HG03108 (cell line): ENCODE measurements around the gene TOMM40.
"Not testable (repeated sequence)": the region's sequence is repeated elsewhere in the genome, so short reads cannot be mapped to it uniquely, and the experiment has no call there.

Experiments used
- ATAC-seq: cut with Tn5 transposase; IDR thresholded peaks from one replicate; pipeline ENCODE4 v1.9.1; 2021; ENCODE audit warnings: moderate library complexity; ENCODE audit not compliant: unreplicated experiment

The TOMM40 gene

DNA sequence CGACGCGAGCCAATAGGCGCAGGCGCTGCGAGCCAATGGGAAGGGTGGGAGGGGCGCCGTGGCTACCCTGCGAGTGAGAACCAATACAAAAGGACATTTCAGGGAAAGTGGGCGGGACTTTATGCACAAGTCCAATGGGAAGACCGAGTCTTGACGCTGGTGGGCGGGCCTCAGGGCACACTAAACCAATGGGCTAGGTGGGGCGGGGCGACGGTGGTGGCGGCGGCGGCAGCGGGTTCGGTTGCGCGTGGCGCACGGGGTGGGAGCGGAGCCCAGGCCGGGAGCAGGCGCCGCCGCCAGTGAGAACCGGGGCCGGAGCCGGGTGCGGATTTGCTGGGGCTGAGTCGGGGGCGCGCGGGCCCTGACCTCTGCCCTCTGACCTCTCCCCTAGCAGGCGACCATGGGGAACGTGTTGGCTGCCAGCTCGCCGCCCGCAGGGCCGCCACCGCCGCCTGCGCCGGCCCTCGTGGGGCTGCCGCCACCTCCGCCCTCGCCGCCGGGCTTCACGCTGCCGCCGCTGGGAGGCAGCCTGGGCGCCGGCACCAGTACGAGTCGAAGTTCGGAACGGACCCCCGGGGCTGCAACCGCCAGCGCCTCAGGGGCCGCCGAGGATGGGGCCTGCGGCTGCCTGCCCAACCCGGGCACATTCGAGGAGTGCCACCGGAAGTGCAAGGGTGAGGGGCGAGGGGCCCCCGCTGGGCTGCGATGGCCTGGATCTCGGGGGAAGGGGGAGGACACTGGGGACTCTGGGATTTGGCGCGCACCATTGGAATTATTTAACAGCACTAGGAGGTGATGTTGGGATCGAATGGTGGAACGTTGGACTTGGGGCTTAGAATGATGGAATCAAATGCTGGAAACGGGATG lies at the start of gene TOMM40:
TOMM40 (plus strand) TSS at position 239 of the 867 bp plus-strand sequence; CDS start at position 401, 162 bp downstream.
- no peak for ATAC-seq

DNA sequence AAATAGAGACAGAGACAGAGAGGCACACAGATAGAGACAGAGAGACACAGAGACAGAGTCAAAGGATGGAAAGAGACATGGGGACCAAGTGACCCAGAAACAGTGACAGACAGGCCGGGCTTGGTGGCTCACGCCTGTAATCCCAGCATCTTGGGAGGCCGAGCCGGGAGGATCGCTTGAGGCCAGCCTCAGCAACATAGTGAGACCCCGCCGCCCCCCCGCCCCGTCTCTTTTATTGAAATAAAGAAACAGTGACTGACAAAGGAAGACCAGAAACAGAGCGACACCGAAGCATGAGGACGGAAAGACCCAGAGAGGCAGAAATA lies 45.8 kb upstream of the TOMM40 start:
- ATAC-seq, result no peak

DNA sequence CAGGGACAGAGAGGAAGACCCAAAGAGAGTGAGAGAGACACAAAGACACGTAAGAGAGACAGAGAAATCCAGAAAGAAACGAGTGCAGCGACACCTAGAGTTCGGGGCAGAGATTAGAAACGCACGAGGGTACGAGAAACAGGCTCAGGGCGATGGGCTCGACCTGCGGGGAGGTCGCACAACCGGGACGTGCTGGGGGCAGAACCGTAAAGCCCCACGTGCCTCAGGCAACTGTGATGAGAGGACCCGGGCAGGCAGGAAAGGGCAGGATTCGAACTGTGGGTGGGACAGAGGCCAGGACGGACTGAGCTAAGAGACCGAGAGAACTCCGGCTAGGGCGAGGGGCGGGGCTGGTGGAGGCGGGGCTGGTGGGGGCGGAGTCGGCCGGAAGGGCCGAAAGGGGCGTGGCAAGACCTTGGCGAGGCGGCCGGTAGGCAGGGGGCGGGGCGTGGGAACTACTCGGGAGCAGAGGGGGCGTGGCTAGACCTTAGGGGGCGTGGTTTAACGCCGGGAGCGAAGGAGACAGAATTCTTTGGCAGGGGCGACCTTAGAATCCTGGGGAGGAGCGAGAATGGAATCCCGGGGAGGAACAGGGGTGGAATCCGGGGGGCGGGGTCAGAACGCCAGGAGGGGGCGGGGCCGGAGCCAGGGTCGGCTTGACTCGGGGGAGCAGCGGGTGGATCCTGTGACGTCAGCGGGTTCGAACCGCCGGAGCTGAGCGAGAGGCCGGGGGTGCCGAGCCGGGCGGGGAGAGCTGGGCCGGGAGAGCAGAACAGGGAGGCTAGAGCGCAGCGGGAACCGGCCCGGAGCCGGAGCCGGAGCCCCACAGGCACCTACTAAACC lies 45.2 kb upstream of the TOMM40 start, which contains the start of gene NECTIN2:
NECTIN2 (plus strand) TSS at position 686 of the 843 bp plus-strand sequence. CDS start 229 bp downstream, outside the sequence.
- ATAC-seq, result no peak

DNA sequence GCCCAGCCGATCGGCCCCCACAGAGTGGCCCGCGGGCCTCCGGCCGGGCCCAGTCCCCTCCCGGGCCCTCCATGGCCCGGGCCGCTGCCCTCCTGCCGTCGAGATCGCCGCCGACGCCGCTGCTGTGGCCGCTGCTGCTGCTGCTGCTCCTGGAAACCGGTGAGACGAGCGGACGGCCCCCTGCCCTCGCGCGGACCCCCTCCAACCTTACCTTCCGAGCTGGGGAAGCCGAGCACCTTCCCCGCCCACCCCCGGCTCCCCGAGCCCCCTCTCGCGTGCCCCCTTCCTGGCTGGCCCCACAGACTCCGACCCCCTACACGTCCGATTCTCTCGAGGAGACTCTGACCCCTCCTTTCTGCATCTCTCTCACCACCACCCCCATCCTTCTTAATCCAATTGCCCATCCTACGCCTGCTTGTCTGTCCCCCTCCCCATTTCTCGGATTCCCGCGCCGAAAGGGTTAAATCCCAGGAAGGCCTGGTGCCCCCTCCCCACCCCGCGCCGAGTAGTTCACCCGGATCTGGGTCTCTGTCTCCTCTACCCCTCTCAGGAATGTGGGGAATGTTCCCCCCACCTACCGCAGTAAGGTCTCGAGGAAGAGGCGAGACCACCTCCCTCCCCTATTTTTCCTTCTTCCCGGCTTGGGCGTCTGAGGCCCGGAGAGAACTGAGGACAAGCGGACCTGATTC lies 44.5 kb upstream of the TOMM40 start:
- no peak for ATAC-seq

DNA sequence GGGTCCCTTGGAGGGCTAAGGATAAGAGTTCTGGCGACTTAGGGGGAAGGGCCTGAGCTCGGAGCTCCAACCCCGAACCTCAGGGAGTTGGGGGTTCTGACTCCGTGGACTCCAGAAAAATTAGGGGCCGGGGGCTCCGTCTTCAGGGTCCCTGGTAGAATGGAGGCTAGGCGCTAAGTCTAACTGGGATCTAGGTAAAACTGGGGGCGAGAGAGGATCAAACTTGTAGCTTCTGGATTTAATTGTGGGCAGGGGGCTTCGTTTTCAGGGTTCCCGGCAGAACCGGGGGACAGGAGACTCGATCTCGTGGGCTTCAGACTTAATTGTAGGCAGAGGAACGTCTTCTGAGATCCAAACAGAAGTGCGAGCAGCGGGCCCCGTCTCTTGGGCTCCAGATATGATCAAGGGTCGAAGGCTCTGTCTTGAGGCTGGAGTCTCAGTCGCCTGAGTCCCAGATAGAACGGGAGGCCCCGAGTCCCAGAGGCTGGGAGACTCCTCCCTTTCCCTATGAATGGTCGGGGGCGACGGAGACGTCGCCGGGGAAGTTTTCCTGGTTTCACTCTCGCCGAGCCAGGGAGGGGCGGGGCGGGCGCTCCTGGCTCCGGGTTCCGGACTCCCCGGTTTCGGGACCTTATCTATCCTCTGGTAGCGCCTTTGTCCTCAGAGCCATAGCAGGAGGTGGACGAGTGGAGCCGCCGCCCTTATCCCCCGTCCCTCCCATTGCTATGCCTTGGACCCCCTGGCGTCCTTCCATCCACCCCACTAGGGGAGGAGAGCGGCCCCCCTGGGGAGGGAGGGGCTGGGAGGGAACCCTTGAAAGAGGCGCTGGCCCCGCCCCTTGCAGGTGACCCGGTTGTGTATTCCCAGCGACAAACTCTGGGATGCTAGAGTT lies 43.7 kb upstream of the TOMM40 start:
- no peak for ATAC-seq

DNA sequence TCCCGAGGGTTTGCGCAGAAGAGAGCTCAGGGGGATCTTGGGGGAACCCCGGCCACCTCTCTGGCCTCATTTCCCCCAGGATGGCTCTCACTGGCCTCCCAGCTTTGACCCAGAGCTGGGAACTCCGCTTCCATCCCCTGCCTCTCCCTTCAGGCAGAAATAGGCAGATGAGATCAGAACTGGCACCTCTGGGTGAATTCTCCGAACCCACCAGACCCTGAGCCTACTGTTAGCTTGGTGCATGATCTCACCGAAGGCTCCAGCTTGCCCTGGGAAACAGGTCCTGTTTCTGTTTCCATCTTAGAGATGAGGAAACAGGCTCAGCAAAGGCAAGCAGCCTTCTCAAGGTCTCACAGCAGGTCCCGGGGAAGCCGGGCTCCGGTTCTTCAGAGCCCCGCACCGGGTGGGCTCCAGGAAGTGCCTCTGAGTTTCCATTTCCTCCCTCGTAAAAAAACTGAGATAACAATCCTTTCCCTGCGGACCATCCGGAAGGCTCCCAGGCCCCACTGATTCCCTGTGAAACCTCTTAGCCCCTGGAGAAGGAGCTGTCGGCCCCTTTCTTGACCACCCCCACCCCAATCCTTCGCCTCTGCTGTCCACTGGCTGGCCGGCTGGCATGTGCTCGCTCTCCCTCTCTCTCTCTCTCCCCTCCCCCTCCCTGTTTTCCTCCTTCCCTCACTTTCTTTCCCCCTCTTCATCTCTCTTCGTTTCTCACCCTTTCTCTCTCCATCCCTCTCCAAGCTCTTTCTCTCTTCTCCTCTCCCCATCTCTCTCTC lies 42.8 kb upstream of the TOMM40 start:
- ATAC-seq, result no peak

DNA sequence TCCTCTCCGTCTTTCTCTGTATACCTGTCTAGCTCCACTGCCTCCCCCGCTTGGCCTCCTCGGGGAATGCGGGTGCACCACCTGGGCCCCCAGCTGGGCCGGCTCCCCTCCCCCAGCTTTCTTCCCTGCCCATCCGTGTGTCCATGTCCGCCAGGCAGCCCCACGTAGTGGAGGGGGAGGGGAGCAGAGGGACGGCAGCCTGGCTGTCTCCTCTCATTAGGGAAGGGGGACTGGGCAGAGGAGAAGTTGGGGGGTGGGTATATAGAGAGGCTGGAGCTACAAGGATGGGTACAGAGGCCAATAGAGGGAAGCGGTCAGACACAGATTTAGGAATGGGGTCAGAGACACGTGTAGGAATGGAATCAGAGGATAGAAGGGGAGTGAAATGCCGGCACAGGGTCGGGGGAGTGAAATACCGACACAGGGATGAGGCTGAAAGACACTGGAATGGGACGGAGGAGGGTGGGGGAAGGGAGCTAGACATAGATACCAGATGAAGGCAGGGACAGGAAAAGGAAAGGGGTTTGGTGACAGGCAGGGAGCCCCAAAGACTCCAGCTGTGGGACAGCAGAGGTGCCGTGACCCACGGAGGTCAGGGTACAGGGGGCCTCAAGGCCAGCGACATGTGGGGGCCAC lies 42.1 kb upstream of the TOMM40 start:
- ATAC-seq, result no peak

DNA sequence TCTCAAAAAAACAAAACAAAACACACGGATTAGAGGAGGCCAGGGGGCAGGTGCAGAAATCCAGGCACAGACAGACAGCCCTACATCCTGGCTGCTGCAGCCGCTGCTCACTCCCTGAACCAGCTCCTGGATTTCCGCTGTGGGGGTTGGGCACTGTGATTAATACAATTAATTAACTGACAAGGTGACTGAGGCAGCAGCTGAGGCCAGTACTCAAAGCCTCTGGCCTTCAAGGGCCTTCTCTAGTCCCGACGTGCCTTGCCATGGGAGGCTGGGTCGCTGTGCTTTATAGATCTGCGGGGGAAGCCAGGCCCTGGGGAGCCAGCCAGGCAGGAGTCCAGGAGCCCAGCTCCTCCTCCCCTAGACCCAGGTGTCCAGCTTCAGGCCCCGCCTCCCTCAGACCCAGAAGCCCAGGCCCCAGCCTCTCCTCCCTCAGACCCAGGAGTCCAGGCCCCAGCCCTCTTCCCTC lies 40.4 kb upstream of the TOMM40 start:
- no peak for ATAC-seq

DNA sequence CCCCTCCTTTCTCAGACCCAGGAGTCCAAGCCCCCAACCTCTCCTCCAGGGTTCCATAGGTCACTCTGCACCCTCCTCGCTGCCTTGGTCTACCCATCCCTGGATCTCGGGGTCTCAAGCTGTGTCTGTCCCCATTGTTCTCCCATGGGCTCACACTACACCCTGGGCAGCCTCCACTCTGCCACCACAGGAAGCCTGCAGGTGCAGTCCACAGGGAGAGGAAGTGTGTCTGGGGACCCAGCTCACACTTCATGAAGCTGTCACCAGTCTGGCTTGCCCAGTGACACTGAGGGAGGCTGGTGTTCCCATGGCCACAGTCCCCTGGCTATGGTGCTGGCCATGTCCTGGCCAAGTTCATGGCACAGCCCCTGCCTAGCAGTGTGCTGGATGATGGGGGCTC lies 39.6 kb upstream of the TOMM40 start:
- ATAC-seq, result no peak

DNA sequence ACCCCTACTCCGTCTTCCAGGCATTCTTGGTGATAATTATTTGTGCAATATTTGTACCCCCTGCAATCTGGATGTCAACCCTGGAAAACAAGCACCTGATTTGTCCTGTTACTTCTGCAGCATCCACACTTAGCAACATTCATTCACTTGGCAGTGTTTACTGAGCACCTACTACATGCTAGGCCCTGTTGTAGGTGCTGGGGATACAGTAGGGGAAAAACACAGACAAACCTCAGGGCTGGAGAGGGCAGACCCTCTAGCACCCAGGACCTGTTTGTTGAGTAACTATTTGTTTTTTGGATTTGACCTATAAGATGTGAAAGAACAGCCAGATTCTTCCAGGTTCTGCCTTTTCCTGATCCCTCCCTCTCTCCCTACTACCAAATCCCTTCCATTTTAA lies 35.4 kb upstream of the TOMM40 start:
- no peak for ATAC-seq

DNA sequence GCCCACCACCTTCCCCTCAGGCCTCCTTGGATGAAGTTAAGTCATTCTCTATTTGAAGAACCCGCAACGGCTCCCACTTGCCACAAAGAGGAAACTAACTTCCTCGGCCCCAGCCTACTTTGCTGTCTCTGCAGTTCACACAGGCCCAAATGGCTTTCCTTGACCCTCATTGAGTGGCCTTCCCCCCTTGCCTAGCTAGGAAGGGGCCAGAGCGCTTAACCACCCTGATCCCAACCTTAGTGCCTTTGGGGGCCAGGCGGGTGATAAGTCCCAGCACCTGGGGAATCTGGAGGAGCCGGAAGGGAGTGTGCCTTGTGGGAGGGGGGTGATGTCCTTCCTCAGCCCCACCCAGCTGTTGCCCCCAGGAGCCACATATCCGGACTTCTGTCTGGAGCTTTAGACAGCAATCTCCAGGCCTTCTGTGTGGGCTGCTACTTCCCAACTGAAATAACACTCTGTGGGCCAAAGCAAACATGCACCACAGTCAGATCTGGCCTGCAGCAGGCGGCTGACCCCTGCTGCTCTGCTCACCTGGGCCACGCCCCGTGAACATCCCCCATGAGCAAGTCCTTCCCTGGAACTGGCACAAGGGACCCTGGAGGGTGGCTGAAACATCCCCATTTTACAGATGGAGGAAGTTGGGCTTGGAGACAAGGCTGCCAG lies 34.5 kb upstream of the TOMM40 start:
- no peak for ATAC-seq

DNA sequence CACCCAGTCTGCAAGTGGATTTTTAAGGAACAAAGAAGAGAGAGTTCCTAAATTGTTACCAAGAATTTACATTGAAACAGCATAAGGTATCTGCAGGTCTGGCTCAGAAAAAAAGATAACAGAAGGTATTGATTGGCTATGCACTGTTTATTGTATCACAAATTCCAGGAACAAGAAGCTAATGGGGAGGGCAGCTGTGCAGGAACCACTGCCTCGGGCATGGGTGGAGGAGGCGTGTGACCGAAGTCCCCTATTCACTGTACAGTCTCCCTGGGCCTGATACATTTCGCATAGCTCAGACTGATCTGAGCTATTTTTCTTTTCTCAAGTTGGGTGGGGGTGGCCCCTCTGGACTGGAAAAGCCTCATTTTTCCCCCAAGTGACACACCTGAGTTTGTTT lies 33.2 kb upstream of the TOMM40 start:
- no peak for ATAC-seq

DNA sequence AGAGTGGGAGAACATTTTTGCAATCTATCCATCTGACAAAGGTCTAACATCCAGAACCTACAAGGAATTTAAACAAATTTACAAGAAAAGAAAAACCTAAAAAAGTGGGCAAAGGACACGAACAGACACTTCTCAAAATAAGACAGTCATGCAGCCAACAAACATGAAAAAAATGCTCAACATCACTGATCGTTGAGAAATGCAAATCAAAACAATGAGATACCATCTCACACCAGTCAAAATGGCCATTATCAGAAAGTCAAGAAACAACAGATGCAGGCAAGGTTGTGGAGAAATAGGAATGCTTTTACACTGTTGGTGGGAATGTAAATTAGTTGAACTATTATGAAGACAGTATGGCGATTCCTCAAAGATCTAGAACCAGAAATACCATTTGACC lies 29.5 kb upstream of the TOMM40 start:
- ATAC-seq, result not testable (repeated sequence)

DNA sequence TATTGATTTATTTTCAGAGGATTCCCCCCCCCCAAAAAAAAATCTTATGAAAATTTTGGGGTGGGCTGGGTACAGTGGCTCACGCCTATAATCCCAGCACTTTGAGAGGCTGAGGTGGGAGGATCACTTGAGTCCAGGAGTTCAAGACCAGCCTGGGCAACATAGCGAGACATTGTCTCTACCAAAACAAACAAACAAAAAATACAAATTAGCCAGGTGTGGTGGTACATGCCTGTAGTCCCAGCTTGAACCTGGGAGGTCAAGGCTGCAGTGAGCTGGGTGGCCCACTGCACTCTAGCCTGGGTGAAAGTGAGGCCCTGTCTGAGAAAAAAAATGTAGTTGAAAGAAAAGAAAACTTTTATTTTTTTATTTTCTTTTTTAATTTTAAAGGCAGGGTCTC lies 27.1 kb upstream of the TOMM40 start:
- no peak for ATAC-seq

DNA sequence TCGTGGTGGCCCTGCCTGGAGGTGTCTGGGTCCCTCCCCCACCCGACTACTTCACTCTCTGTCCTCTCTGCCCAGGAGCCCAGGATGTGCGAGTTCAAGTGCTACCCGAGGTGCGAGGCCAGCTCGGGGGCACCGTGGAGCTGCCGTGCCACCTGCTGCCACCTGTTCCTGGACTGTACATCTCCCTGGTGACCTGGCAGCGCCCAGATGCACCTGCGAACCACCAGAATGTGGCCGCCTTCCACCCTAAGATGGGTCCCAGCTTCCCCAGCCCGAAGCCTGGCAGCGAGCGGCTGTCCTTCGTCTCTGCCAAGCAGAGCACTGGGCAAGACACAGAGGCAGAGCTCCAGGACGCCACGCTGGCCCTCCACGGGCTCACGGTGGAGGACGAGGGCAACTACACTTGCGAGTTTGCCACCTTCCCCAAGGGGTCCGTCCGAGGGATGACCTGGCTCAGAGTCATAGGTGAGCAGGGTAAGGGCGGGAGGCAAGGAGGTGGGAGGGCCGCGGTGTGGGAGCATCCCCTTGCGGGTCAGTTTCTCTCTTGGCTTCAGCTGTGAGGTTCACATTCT lies 25.8 kb upstream of the TOMM40 start:
- ATAC-seq, result no peak

DNA sequence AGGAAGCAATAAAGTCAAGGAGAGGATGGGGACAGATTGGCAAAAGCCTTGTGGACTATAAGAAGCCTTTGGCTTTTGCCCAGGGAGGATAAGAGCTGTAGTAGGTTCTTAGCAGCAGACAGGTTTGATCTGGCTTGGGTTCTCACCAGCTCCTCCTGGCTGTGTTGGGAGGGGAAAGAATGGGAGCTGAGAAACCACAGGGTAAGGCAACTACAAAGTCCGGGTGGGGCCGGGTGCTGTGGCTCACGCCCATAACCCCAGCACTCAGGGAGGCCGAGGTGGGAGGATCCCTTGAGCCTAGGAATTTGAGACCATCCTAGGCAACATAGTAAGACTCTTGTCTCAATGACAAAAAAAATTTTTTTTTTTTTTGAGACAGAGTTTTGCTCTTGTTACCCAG lies 24.4 kb upstream of the TOMM40 start:
- no peak for ATAC-seq

DNA sequence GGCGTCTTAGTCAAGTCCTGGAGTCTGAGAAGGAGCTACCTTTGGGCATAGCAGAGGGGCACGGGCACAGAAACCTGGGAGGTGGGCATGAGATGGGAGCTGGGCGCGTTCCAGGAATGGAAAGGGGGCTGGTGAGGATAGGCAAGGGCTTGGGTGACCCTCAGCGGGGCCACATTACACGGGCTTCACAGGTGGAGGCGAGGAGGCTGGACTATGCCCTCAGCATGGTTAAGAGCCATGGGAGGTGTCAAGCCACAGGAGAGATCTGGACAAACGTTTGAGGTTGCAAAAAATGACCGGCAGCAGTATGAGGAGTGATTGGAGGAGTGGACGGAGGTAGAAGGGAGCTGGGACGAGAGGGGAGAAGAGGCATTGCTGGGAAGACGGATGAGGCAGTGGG lies 23.5 kb upstream of the TOMM40 start:
- ATAC-seq, result no peak
